ENCODE measurements around the gene AGMAT. TPM values are rescaled to one million over a fixed set of nuclear protein-coding genes. Genes with fewer than 3 reads are reported as not detected.

Gene AGMAT
- total and polyA plus RNA-seq, 3 experiments from 2014 or later: 6.2 to 19.7 (median 18.5) TPM

GRCh38 chr1:15579683-15580047 lies 5.2 kb downstream of the AGMAT start:
- Histone ChIP-seq H3K27me3 (ENCODE audit: insufficient read depth, low read length, poor library complexity, severe bottlenecking) (no peaks in the 10 kb centered on the region), H3K27ac (ENCODE audit: low read depth, low read length) (peak overlapping the region; percentile 34), H3K4me1 (ENCODE audit: insufficient read depth, low read length) (peaks cover 50% of the 10 kb centered on the region), H3K9me3 (ENCODE audit: low read length) (no peaks in the 10 kb centered on the region), H3K4me3 (ENCODE audit: low read length) (peak overlapping the region; percentile 7), H3K36me3 (ENCODE audit: insufficient read depth, low read length) (peaks cover 7% of the 10 kb centered on the region)
- peaks cover 0 to 8% (median 5%) of the 10 kb centered on the region in 3 donors for H3K36me3 Mint-ChIP-seq
- peak overlapping the region in 6 of 7 donors; percentile 51 to 77 (median 67) for H3K4me3 Mint-ChIP-seq
- peaks cover 30 to 47% (median 39%) of the 10 kb centered on the region in 3 donors for H3K4me1 Mint-ChIP-seq
- H3K27me3 Mint-ChIP-seq: no peaks in the 10 kb centered on the region
- no peak for DNase-seq
- peak overlapping the region; percentile 82 to 97 (median 92) for H3K27ac Mint-ChIP-seq
- CTCF ChIA-PET: interaction anchor here (1.9 kb wide), 1 partner anchor 23 kb away, joined by 6 read pairs; no protein-coding TSS in a partner anchor
- POLR2A ChIA-PET: interaction anchor here (0.8 to 1.8 kb wide), 3 partner anchors 39 to 106 kb away, joined by 4 to 11 read pairs (median 6); partner anchors contain the start of gene DNAJC16
- H3K9me3 Mint-ChIP-seq: no peaks in the 10 kb centered on the region

- Mint-ChIP-seq H3K4me1 (peaks cover 29 to 44% (median 39%) of the 10 kb centered on the region in 3 donors), H3K36me3 (peaks cover 0 to 10% (median 6%) of the 10 kb centered on the region in 3 donors), H3K27ac (peak overlapping the region; percentile 82 to 97 (median 92)), H3K27me3 (no peaks in the 10 kb centered on the region), H3K4me3 (peak overlapping the region; percentile 48 to 77 (median 65)), H3K9me3 (no peaks in the 10 kb centered on the region)
- H3K9me3 ChIP-seq (ENCODE audit: low read length): no peaks in the 10 kb centered on the region
- peak in 2 of 5 donors; percentile 46 to 70 for DNase-seq
- POLR2A ChIA-PET: interaction anchor here (0.8 to 1.8 kb wide), 3 partner anchors 39 to 106 kb away, joined by 4 to 11 read pairs (median 6); partner anchors contain the start of gene DNAJC16
- CTCF ChIA-PET: interaction anchor here (1.9 kb wide), 1 partner anchor 24 kb away, joined by 6 read pairs; no protein-coding TSS in a partner anchor
- H3K27me3 ChIP-seq (ENCODE audit: insufficient read depth, low read length, poor library complexity, severe bottlenecking): no peaks in the 10 kb centered on the region
- peaks cover 7% of the 10 kb centered on the region for H3K36me3 ChIP-seq (ENCODE audit: insufficient read depth, low read length)
- peak overlapping the region; percentile 34 for H3K27ac ChIP-seq (ENCODE audit: low read depth, low read length)
- peaks cover 50% of the 10 kb centered on the region for H3K4me1 ChIP-seq (ENCODE audit: insufficient read depth, low read length)
- H3K4me3 ChIP-seq (ENCODE audit: low read length): peak overlapping the region; percentile 7
Observed at GRCh38 chr1:15578921-15579682, 5.7 kb downstream of the AGMAT start.

GRCh38 chr1:15577691-15578090 lies 7.2 kb downstream of the AGMAT start:
- peak in 1 of 5 donors; percentile 14 for DNase-seq
- no peaks in the 10 kb centered on the region for H3K27me3 Mint-ChIP-seq
- Histone ChIP-seq H3K4me1 (ENCODE audit: insufficient read depth, low read length) (peaks cover 38% of the 10 kb centered on the region), H3K27ac (ENCODE audit: low read depth, low read length) (no peak overlapping the region), H3K4me3 (ENCODE audit: low read length) (no peak overlapping the region), H3K27me3 (ENCODE audit: insufficient read depth, low read length, poor library complexity, severe bottlenecking) (no peaks in the 10 kb centered on the region), H3K36me3 (ENCODE audit: insufficient read depth, low read length) (peaks cover 7% of the 10 kb centered on the region), H3K9me3 (ENCODE audit: low read length) (no peaks in the 10 kb centered on the region)
- peak overlapping the region in 4 of 7 donors; percentile 8 to 86 (median 46) for H3K4me3 Mint-ChIP-seq
- ChIA-PET POLR2A (interaction anchor here (0.9 kb wide), 1 partner anchor 40 kb away, joined by 3 read pairs; the partner anchor contains the start of gene DDI2), CTCF (no interaction called here)
- H3K4me1 Mint-ChIP-seq: peaks cover 25 to 37% (median 28%) of the 10 kb centered on the region in 3 donors
- peaks cover 0 to 19% (median 7%) of the 10 kb centered on the region in 3 donors for H3K36me3 Mint-ChIP-seq
- H3K27ac Mint-ChIP-seq: peak overlapping the region in 7 of 8 donors; percentile 66 to 93 (median 72)
- no peaks in the 10 kb centered on the region for H3K9me3 Mint-ChIP-seq

- H3K9me3 ChIP-seq (ENCODE audit: low read length): no peaks in the 10 kb centered on the region
- ChIA-PET CTCF (no interaction called here), POLR2A (no interaction called here)
- peaks cover 38% of the 10 kb centered on the region for H3K4me1 ChIP-seq (ENCODE audit: insufficient read depth, low read length)
- H3K4me3 ChIP-seq (ENCODE audit: low read length): no peak overlapping the region
- H3K4me1 Mint-ChIP-seq: peaks cover 25 to 34% (median 28%) of the 10 kb centered on the region in 3 donors
- H3K27ac ChIP-seq (ENCODE audit: low read depth, low read length): no peak overlapping the region
- DNase-seq: no peak
- peaks cover 7% of the 10 kb centered on the region for H3K36me3 ChIP-seq (ENCODE audit: insufficient read depth, low read length)
- H3K27me3 Mint-ChIP-seq: no peaks in the 10 kb centered on the region
- no peaks in the 10 kb centered on the region for H3K9me3 Mint-ChIP-seq
- no peaks in the 10 kb centered on the region for H3K27me3 ChIP-seq (ENCODE audit: insufficient read depth, low read length, poor library complexity, severe bottlenecking)
- no peak overlapping the region for H3K4me3 Mint-ChIP-seq
- H3K36me3 Mint-ChIP-seq: peaks cover 0 to 31% (median 13%) of the 10 kb centered on the region in 3 donors
- peak overlapping the region in 2 of 8 donors; percentile 46 to 79 for H3K27ac Mint-ChIP-seq
Observed at GRCh38 chr1:15575549-15576150, 9.2 kb downstream of the AGMAT start.

- no peak overlapping the region for H3K4me3 ChIP-seq (ENCODE audit: low read length)
- Mint-ChIP-seq H3K4me1 (peaks cover 23 to 26% (median 24%) of the 10 kb centered on the region in 3 donors), H3K4me3 (no peak overlapping the region), H3K36me3 (peaks cover 0 to 39% (median 12%) of the 10 kb centered on the region in 3 donors), H3K9me3 (no peaks in the 10 kb centered on the region), H3K27ac (peak overlapping the region in 5 of 8 donors; percentile 4 to 79 (median 26)), H3K27me3 (no peaks in the 10 kb centered on the region)
- no peak for DNase-seq
- H3K27me3 ChIP-seq (ENCODE audit: insufficient read depth, low read length, poor library complexity, severe bottlenecking): no peaks in the 10 kb centered on the region
- H3K27ac ChIP-seq (ENCODE audit: low read depth, low read length): no peak overlapping the region
- no peaks in the 10 kb centered on the region for H3K9me3 ChIP-seq (ENCODE audit: low read length)
- POLR2A ChIA-PET: no interaction called here
- CTCF ChIA-PET: interaction anchor here (1.1 to 1.4 kb wide), 2 partner anchors 18 to 20 kb away, joined by 3 to 4 read pairs; no protein-coding TSS in a partner anchor
- H3K36me3 ChIP-seq (ENCODE audit: insufficient read depth, low read length): peaks cover 7% of the 10 kb centered on the region
- H3K4me1 ChIP-seq (ENCODE audit: insufficient read depth, low read length): peaks cover 28% of the 10 kb centered on the region
Observed at GRCh38 chr1:15574741-15575140, 10.1 kb downstream of the AGMAT start.

GRCh38 chr1:15573477-15573876 lies 11.4 kb downstream of the AGMAT start:
- Histone ChIP-seq H3K4me3 (ENCODE audit: low read length) (no peak overlapping the region), H3K36me3 (ENCODE audit: insufficient read depth, low read length) (peaks cover 12% of the 10 kb centered on the region), H3K4me1 (ENCODE audit: insufficient read depth, low read length) (peaks cover 16% of the 10 kb centered on the region), H3K9me3 (ENCODE audit: low read length) (no peaks in the 10 kb centered on the region), H3K27me3 (ENCODE audit: insufficient read depth, low read length, poor library complexity, severe bottlenecking) (no peaks in the 10 kb centered on the region), H3K27ac (ENCODE audit: low read depth, low read length) (no peak overlapping the region)
- Mint-ChIP-seq H3K27ac (peak overlapping the region in 1 of 8 donors; percentile 36), H3K4me3 (no peak overlapping the region), H3K36me3 (peaks cover 0 to 51% (median 15%) of the 10 kb centered on the region in 3 donors), H3K27me3 (no peaks in the 10 kb centered on the region), H3K4me1 (peaks cover 10 to 14% (median 11%) of the 10 kb centered on the region in 3 donors), H3K9me3 (no peaks in the 10 kb centered on the region)
- DNase-seq: no peak
- POLR2A ChIA-PET: no interaction called here
- CTCF ChIA-PET: interaction anchor here (0.7 to 1.4 kb wide), 3 partner anchors 19 to 72 kb away, joined by 3 to 4 read pairs (median 3); no protein-coding TSS in a partner anchor

- no peak for DNase-seq
- no peak overlapping the region for H3K4me3 Mint-ChIP-seq
- H3K9me3 Mint-ChIP-seq: no peaks in the 10 kb centered on the region
- ChIA-PET CTCF (no interaction called here), POLR2A (no interaction called here)
- H3K27me3 Mint-ChIP-seq: no peaks in the 10 kb centered on the region
- peaks cover 0 to 73% (median 22%) of the 10 kb centered on the region in 3 donors for H3K36me3 Mint-ChIP-seq
- H3K9me3 ChIP-seq (ENCODE audit: low read length): no peaks in the 10 kb centered on the region
- H3K27me3 ChIP-seq (ENCODE audit: insufficient read depth, low read length, poor library complexity, severe bottlenecking): no peaks in the 10 kb centered on the region
- peaks cover 20% of the 10 kb centered on the region for H3K36me3 ChIP-seq (ENCODE audit: insufficient read depth, low read length)
- peak overlapping the region in 5 of 8 donors; percentile 27 to 80 (median 31) for H3K27ac Mint-ChIP-seq
- H3K4me3 ChIP-seq (ENCODE audit: low read length): no peak overlapping the region
- H3K27ac ChIP-seq (ENCODE audit: low read depth, low read length): no peak overlapping the region
- no peaks in the 10 kb centered on the region for H3K4me1 ChIP-seq (ENCODE audit: insufficient read depth, low read length)
- no peaks in the 10 kb centered on the region for H3K4me1 Mint-ChIP-seq
Observed at GRCh38 chr1:15571266-15571665, 13.6 kb downstream of the AGMAT start.
